ENCODE measurements around the gene XPO6.

GRCh38 chr16:28112908-28113307 lies 98.9 kb downstream of the XPO6 start:
- TF ChIP-seq POLR2AphosphoS5 (IDR thresholded peaks at IDR 0.05; ENCODE audit: low read depth) (no peak), CTCF (IDR thresholded peaks at IDR 0.05; ENCODE audit: insufficient read depth, low read length) (no peak), GABPA (IDR thresholded peaks at IDR 0.05; ENCODE audit: low read depth) (no peak), REST (IDR thresholded peaks at IDR 0.05; ENCODE audit: insufficient replicate concordance, low read depth) (no peak), SPI1 (IDR thresholded peaks at IDR 0.05; ENCODE audit: borderline replicate concordance, low read depth) (no peak)

Data from HL-60 (cell line).